Keratinocyte (primary cell): ENCODE results near the gene RBM39.

Experiments used
- CTCF ChIP-seq, 3 experiments: IDR thresholded peaks in 1 of 3; conservative IDR thresholded peaks in 1 of 3; optimal IDR thresholded peaks in 1 of 3; 2 replicates in 2 of 3; 3 replicates in 1 of 3; pipeline versions ENCODE3 to v1.5.1; 2011; ENCODE audit warnings: low read length in 3 of 3, mild to moderate bottlenecking in 3 of 3, moderate library complexity in 2 of 3, control low read depth in 1 of 3, inconsistent platforms in 1 of 3; ENCODE audit not compliant: insufficient read depth in 2 of 3; ENCODE audit errors: extremely low read depth in 1 of 3
- EZH2 ChIP-seq: IDR thresholded peaks from one replicate; pipeline ENCODE4 v1.6.1; 2012; ENCODE audit warnings: inconsistent platforms, mild to moderate bottlenecking, low read length, moderate library complexity

- no peak for TF ChIP-seq CTCF (optimal IDR thresholded peaks at IDR 0.05 in 1 of 3, IDR thresholded peaks at IDR 0.05 in 1 of 3, conservative IDR thresholded peaks at IDR 0.05 in 1 of 3; ENCODE audit: extremely low read depth in 1 of 3, insufficient read depth in 2 of 3, low read length in 3 of 3)
- no peak for TF ChIP-seq EZH2
Observed at GRCh38 chr20:35774391-35774790, 32.3 kb upstream of the RBM39 start.
